ENCODE data around the gene SLC39A1.
"Not testable (repeated sequence)": the region's sequence is repeated elsewhere in the genome, so short reads cannot be mapped to it uniquely, and the experiment has no call there.

The SLC39A1 gene

DNA sequence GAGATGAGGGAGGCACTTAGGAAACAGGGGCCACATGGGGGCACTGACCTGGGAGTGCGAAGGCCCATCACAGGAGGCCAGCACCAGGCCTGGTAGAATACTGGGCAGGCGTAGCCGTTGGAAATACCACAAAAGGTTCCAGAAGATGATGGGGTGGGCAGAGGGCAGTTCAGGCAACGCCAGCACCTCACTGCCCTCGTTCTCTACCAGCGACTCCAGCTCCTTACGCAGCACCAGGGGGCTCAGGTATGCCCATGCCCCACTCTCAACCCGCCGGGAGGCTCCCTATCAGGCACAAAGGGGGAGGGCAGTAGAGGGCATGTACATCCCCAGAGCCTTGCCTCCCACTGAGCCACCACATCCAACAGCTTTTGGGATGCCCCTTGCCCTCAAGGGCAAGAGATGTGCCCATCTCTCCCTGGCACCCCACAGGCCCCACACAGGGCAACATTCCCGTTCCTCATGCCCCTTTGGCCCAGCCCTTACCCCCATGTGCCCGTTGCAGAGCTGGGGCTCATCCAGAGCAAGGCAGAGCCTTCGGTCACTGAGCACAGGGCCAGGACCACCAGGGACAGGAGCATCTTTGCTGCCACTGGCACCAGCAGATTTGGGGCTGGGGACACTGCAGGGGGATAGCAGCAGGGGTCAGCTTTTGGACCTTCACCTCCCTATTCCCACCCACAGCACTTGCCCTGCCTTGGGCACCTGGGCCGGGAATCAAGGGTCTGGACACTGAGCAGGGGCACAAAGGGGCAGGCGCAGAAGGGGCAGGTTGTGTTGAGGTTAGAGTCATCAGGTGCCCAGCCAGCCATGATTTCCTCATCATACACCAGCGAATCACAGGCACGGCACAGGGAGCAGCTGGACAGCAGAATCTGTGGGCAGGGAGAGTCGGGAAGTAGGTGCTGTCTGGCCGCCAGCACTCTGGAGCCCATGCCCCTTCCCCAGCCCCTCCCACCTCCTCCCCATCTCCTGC, 30.9 kb downstream of the SLC39A1 start:
- no peak for DNase-seq (ENCODE audit: low read depth in 3 of 3)

DNA sequence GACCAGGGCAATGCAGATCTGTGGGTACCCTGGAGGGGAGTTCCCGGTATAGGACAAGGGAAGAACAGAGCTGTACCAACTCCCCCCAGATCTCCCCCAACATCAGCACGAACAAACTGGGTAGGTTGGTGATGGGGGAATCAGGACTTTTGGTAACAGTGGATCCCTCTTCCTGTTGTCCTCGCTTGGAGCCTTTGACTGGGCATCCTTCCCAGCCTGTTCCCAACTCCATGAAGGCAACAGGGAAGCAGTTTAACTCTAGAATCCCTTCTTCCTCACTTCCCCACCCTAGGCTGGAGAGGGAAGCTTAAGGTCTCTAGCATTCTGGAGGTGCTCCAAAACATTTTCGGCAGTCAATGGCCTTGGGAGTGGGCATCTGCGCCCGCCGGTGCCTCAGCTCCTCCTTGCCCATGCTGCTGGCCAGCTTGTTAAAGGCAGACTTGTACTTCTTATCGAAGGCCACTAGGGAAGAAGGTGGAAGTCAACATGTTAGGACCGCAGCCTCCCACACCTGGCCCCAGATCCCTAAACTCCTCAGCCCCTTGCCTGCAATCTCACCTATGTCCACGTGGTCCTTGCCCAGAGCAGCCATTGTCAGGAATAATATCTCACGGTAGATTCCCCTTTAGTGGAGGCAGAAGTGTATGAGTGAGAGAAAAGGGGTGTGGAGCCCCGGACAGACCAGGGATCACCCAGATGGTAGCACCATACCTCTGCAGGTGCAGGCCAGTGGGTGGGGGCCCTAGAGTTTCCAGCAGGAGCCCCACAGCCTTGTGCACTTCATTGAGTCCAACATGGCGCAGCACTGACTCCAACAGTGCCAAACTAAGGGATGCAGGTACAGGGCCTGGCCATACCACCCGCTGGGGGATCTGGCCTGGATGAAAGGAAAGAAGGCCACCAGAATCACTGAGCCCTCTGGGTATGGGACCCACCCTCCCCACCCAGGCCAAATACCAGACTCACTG, 33.1 kb downstream of the SLC39A1 start:
- no peak for DNase-seq (ENCODE audit: low read depth in 3 of 3)

DNA sequence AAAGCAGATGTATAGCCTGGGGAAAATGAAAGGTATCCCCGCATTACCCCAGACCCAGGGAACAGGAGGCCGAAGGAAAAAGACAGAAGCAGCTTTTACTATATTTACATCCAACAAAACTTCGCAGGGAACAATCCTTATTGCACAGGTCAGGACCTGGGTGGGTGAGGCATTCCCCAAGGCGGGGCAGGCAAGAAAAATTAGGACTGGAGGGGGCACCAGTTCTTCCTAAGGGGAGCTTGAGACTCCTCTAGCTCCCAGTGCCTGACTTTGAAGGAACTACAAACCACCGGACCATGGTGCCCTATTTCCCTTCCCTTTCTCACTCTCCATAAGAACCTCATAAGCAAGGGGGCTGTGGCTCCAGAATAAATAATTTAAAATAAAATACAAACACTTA, 33.9 kb downstream of the SLC39A1 start:
- DNase-seq (ENCODE audit: low read depth in 3 of 3), result no peak

DNA sequence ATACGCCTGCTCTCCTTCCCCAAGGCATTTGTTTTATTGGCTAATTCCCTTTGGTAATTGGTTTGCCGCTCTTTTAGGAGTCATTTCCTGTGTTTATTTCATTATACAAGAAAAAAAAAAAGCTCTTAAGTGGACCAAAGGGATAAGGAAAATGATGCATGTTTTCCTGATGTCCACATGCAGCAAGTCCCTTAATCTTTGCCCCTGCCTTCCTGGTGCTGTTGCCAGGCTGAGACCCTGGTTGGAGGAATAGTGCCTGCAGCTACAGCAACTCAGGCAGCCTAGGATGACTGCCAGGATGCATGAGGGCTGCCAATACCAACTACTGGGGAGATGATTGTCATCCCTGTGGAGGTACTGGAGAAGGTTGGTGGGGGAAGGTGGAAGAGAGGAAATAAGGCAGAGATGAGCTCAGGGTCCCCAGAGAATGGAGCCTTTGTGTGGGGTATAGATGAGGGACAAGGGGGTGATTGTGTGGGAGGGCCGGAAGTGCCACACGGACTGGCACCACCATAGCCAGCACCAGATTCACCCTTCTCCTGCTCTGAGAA, 34.5 kb downstream of the SLC39A1 start:
- DNase-seq (ENCODE audit: low read depth in 3 of 3), result no peak

DNA sequence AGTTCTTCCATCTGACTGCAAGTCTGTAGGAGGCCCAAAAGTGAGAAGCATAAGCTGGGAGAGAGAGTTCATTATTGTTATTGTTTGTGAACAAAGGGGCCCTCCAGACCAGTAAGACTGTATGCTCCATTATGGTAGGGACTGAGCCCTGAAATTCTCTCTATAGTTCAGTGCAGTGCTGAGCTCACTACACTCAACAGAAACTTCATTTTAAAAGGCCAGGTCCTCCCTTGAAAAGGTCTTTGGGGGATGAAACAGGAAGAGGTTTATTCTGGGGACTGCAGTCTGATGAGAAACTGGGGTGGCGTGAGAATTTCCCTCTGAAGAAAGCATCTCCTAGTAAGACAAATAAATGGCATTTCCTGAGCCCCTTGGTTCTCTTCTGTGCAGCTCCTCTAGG, 35.1 kb downstream of the SLC39A1 start:
- no peak for DNase-seq (ENCODE audit: low read depth in 3 of 3)

DNA sequence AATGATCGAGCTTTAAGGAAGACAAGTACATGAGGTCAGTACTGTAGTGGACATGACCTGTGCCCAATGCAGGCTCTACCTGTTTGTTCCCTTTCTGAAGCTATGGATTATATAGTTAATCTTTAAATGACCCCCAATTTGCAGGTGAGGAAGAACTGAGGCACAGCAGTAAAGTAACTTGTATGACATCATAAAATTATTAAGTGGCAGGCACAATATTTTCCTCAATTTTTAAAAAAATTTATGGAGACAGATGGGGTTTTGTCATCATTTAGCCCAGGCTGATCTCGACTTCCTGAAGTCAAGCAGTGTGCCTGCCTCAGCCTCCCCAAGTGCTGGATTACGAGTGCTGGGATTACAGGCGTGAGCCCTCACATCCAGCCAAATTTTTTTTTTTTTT, 36.9 kb downstream of the SLC39A1 start:
- no peak for DNase-seq (ENCODE audit: low read depth in 3 of 3)

DNA sequence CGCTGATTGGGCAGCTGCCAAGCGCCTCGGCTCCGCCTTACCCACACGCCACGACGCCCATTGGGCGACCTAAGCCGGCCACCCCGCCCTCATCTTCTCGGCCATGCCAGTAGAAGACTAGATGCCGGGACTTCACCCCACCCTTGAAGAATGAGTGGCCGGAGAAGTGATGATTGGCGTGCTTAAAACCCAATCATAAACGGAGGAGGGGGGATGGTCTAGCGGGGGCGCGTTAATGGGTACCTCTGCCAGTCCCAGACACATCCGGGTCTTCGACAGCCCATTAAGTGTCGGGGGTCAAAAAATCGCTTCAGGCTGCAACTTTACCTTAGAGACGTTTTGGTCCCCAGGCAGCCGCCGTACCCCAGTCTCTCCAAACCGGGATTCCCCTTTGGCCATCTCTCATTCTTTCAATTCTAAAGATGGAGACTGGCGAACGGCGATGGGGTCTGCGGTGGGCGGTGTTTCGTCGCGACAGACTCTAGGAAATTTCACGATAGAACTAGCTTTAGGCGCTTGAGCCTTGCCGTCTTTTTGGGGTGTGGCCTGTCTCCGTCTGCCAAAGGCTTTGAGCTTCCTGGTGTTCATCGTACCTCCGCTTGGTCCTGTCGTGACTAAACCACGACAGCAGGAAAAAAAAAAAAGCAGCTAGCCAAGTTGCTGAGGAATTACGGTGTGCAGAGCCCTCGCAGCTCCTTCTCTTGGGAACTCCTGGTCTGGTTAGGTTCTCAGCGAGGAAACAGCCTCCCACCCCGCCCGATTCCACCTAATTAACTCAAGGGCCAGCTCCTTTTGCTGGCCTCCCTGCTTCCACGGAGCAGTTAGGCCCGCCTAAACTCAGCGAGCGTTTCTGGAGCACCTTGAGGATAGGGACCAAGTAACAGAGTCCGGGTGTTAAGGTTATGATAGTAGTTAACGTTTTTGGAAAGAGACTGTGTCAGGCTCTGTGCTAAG, 40.1 kb downstream of the SLC39A1 start, which contains the start of gene GATAD2B:
GATAD2B (minus strand) TSS at position 1 of the 954 bp plus-strand sequence. CDS start 94,625 bp downstream, outside the sequence.
- DNase-seq (ENCODE audit: low read depth in 3 of 3), result peak; percentile 89 to 98 (median 95)

DNA sequence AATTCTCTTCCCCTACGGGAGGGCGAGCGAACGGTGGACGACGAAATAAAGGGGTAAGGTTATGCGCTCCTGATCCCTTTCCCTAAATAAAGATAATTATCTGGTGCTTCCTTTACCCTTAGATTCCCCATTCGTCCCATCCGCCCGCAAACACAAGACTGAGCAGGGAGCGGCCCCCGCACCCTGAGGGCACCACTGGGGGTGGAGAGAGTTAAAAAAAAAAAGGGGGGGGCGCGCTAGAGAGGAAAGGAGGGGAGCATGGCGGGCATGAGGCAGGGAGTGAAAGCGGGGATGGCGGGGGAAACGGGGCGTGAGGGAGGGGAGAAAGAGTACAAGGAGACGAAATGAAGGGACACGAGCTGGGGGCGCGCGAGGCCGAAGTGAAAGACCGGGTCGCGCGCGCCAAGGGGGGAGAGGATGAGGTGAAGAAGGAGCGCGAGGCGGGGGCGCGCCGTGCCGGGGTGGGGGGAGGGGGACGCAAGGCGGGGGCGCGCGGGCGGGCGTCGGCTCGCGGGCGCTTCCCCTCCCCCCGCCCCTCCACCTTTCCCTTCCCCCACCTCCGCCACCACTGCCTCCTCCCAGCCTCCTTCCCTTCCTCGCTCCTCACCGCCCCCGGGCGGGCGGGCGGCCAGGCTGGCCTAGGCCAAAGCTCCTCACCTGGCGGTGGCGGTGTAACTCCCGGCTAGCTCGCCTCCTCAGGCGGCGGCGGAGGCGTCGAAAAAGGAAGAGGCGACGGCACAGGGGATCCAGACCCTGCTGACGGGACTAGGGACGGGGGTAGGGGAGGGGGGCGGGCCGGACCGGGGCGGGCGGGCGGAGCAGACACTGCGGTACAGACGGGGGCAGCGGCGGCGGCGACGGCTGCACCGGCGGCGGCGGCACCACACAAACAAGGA, 41.0 kb downstream of the SLC39A1 start:
- DNase-seq (ENCODE audit: low read depth in 3 of 3), result peak in 2 of 3 experiments; percentile 51 to 54

DNA sequence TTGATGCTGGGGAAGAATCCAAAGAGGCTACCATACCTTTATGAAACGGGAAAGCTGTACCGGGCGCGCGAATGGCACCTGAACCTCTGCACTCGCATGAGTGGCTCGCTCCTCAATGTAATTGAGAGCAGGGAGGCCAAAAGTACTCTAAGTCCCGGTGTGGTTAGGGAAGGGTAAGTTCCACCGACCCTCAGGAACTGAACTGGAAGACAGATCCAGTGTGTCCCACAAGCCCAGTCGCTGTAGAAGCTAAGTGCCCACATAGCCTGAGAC, 41.6 kb downstream of the SLC39A1 start:
- no peak for DNase-seq (ENCODE audit: low read depth in 3 of 3)

DNA sequence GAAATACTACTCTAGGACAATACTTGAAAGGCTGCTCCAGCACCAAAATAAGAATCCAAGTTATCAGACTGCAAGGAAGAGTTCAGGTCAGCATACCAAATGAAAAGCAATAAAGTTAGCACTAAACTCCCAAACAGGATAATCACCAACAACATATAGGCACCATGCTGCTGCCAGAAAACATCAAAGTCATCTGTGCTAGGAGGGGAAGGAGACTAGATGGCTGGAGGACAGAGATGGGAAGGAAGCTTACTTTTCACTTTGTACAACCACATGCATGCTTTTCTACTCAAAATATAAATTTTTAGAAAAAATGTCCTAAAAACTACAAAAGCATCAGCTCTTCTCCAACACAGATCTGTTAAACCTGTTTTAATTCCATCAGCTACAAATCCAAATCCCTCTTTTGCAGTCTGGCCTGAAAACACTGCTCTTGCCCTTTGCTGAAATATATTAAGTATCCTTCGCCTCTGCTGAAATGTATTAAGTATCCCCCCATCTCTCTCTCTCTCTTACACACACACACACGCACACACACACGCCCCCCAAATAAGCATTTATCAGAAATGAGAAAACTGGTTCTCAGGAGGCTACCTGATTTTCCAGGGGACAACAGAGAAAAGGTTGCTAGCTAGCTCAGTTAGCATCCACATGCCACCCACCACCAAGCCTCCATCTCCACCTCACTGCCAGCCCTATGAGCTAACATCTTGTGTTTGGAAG, 42.1 kb downstream of the SLC39A1 start:
- DNase-seq (ENCODE audit: low read depth in 3 of 3), result no peak

DNA sequence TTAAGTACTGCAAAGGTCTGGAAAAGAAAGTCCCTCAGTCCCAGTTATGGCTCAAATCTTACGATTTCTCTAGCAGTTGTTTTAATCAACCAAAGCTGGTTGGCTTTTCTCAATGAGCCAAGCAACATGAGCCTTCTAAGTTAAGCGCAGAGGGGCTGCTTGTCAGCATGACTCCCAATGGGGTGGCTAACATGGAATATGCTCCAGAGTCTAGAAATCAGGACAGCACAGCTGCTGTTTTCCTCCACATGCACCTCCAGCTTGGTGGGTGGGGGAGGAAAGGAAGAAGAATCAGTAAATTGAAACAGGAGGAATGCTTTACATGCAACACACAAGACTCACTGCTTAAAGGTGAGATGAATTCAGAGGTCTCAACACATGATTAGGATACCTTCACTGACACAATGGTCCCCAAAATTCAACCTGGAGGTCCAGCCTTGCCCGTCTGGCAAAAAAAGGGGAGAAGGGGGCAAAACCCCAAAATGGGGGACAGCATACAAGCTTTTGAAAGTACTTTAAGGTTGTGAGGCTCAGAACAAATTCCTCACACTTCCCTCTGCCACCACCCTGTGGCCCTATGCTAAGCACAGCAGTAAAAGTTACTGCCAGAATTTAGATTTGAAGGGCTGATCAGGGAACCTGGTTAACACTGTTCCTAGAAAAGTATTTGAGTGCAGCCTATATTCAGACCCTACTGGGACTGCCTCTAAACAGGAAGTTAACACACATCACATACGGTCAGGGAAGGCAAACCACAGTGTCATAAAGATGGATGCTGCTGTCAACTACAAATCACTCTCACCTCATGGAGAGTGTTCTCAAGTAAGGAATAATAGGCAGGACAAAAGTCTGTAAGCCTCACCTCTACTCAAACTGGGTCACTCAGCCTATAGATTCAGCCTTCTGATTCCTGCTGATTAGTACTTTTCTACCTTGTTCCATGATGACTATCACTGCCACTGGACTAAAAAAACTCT, 43.2 kb downstream of the SLC39A1 start:
- no peak for DNase-seq (ENCODE audit: low read depth in 3 of 3)

DNA sequence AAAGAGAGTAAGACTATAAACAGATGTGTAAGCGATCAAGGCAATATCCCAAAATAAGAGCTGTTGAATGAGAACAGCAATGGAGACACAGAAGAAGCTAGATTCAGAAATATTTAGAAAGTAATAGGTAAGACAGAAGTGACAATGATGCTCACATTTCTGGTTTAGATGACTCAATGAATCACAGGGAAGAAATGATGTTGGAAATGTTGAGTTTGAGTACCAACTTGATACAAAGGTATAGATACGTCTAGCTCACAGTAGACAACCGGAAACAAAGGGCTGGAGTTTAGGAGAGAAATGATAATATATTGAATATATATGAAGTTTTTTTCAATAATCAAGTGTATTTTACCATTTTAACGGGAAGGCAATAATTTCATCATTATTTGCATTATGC, 47.0 kb downstream of the SLC39A1 start:
- DNase-seq (ENCODE audit: low read depth in 3 of 3), result no peak

DNA sequence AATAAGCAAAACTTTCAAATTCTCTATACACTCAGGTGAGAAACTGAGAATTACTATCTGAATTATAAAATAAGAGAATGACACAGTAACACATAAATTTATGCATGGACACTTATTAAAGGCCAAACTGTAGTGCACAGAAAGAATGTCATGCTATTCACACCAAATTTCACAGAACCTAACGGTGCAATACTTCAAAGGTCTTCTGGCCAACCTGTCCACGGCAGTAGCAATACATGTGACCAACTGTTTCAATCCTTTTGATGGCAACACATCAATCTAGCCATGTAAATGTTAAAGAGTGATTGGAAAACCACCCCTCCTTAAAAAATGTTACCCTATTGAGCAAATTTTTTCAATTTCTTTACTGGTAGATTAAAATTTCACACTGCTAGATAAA, 51.0 kb downstream of the SLC39A1 start:
- DNase-seq (ENCODE audit: low read depth in 3 of 3), result no peak

DNA sequence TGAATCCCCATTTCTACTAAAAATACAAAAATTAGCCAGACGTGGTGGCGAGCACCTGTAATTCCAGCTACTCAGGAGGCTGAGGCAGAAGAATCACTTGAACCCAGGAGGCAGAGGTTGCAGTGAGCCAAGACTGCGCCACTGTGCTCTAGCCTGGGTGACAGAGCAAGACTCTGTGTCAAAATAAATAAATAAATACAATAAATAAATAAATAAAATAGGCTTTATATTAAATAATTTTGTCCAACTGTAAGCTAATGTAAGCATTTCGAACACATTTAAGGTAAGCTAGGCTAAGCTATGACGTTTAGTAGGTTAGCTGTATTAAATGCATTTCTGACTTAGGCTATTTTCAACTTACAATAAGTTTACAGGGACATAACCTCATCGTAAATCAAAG, 52.8 kb downstream of the SLC39A1 start:
- DNase-seq (ENCODE audit: low read depth in 3 of 3), result not testable (repeated sequence)
